H9 (cell line): ENCODE measurements around the gene MED28. TPM values are rescaled to one million over a fixed set of nuclear protein-coding genes. Genes with fewer than 3 reads are reported as not detected.

Source experiments
- DNase-seq: peaks from one replicate; pipeline ENCODE4 v3.0.0-alpha.2; 2017
- H2AFZ ChIP-seq: one replicate; pipeline ENCODE4 v1.6.1; 2013; ENCODE audit warnings: mild to moderate bottlenecking, low read length, control low read depth, moderate library complexity
- H2AK5ac ChIP-seq: 2 replicates; pipeline ENCODE4 v1.6.1; 2013; ENCODE audit warnings: low read length, control low read depth, mixed read lengths; ENCODE audit not compliant: insufficient read length
- H2BK120ac ChIP-seq: one replicate; pipeline ENCODE4 v1.6.1; 2013; ENCODE audit warnings: low read depth, mild to moderate bottlenecking, low read length, control low read depth, inconsistent platforms; ENCODE audit not compliant: poor library complexity, severe bottlenecking
- H2BK12ac ChIP-seq: 2 replicates; pipeline ENCODE4 v1.6.1; 2013; ENCODE audit warnings: low read length, control low read depth, mixed read lengths, low read depth; ENCODE audit not compliant: insufficient read length
- H2BK15ac ChIP-seq: 2 replicates; pipeline ENCODE4 v1.6.1; 2013; ENCODE audit warnings: low read depth, low read length, control low read depth
- H2BK20ac ChIP-seq: one replicate; pipeline ENCODE4 v1.6.1; 2013; ENCODE audit warnings: low read depth, mild to moderate bottlenecking, low read length, control low read depth, inconsistent platforms; ENCODE audit not compliant: poor library complexity, severe bottlenecking
- H2BK5ac ChIP-seq: 2 replicates; pipeline ENCODE4 v1.6.1; 2013; ENCODE audit warnings: low read length, control low read depth, mixed read lengths; ENCODE audit not compliant: insufficient read length
- H3K14ac ChIP-seq: 2 replicates; pipeline ENCODE4 v1.6.1; 2013; ENCODE audit warnings: low read length, control low read depth; ENCODE audit not compliant: insufficient read depth
- H3K18ac ChIP-seq: 2 replicates; pipeline ENCODE4 v1.6.1; 2013; ENCODE audit warnings: low read depth, mild to moderate bottlenecking, mixed read lengths, low read length, control low read depth; ENCODE audit not compliant: insufficient read length
- H3K23ac ChIP-seq: 2 replicates; pipeline ENCODE4 v1.6.1; 2013; ENCODE audit warnings: low read length, control low read depth, mixed read lengths, low read depth; ENCODE audit not compliant: insufficient read length
- H3K23me2 ChIP-seq: 2 replicates; pipeline ENCODE4 v1.6.1; 2013; ENCODE audit warnings: low read depth, mild to moderate bottlenecking, mixed read lengths, low read length, control low read depth; ENCODE audit not compliant: insufficient read length, poor library complexity, severe bottlenecking
- H3K27ac ChIP-seq: 2 replicates; pipeline ENCODE4 v1.5.1; 2013; ENCODE audit warnings: low read length, control low read depth, mixed read lengths, low read depth; ENCODE audit not compliant: insufficient read length
- H3K27me3 ChIP-seq: 2 replicates; pipeline ENCODE4 v1.6.1; 2013; ENCODE audit warnings: low read length, control low read depth, inconsistent platforms; ENCODE audit not compliant: insufficient read depth
- H3K4ac ChIP-seq: 2 replicates; pipeline ENCODE4 v1.6.1; 2013; ENCODE audit warnings: low read depth, mild to moderate bottlenecking, control low read depth, inconsistent platforms, low read length, moderate library complexity
- H3K4me1 ChIP-seq: 2 replicates; pipeline ENCODE4 v1.6.1; 2013; ENCODE audit warnings: low read length, control low read depth, inconsistent platforms; ENCODE audit not compliant: insufficient read depth
- H3K4me2 ChIP-seq: 2 replicates; pipeline ENCODE4 v1.6.1; 2013; ENCODE audit warnings: low read length, control low read depth, mixed read lengths; ENCODE audit not compliant: insufficient read length, insufficient read depth
- H3K56ac ChIP-seq: 2 replicates; pipeline ENCODE4 v1.6.1; 2013; ENCODE audit warnings: low read depth, mild to moderate bottlenecking, mixed read lengths, low read length, control low read depth; ENCODE audit not compliant: insufficient read length
- H3K79me1 ChIP-seq: 2 replicates; pipeline ENCODE4 v1.6.1; 2013; ENCODE audit warnings: low read depth, mild to moderate bottlenecking, moderate library complexity, low read length, control low read depth, inconsistent platforms; ENCODE audit not compliant: insufficient read depth, poor library complexity, severe bottlenecking
- H3K79me2 ChIP-seq: 2 replicates; pipeline ENCODE4 v1.6.1; 2013; ENCODE audit warnings: low read length, control low read depth, inconsistent platforms; ENCODE audit not compliant: insufficient read depth
- H3K9ac ChIP-seq: 2 replicates; pipeline ENCODE4 v1.6.1; 2013; ENCODE audit warnings: low read length, control low read depth, mixed read lengths; ENCODE audit not compliant: insufficient read length; ENCODE audit errors: extremely low read depth
- H3K9me3 ChIP-seq: one replicate; pipeline ENCODE4 v1.6.1; 2013; ENCODE audit warnings: low read depth, low read length, inconsistent platforms; ENCODE audit not compliant: control insufficient read depth
- H3T11ph ChIP-seq: one replicate; pipeline ENCODE4 v1.6.1; 2013; ENCODE audit warnings: mild to moderate bottlenecking, low read length, control low read depth, inconsistent platforms
- H4K20me1 ChIP-seq: one replicate; pipeline ENCODE4 v1.6.1; 2013; ENCODE audit not compliant: control insufficient read depth, insufficient read length, insufficient read depth
- H4K5ac ChIP-seq: 2 replicates; pipeline ENCODE4 v1.6.1; 2013; ENCODE audit warnings: low read depth, mild to moderate bottlenecking, mixed read lengths, low read length, control low read depth; ENCODE audit not compliant: insufficient read length
- H4K8ac ChIP-seq: replicated peaks from 2 replicates; pipeline ENCODE4 v1.6.1; 2013; ENCODE audit warnings: low read length, control low read depth, mixed read lengths, low read depth; ENCODE audit not compliant: insufficient read length
- H4K91ac ChIP-seq: 2 replicates; pipeline ENCODE4 v1.6.1; 2013; ENCODE audit warnings: low read depth, mild to moderate bottlenecking, moderate library complexity, mixed read lengths, low read length, control low read depth; ENCODE audit not compliant: insufficient read length
- H3K27ac Mint-ChIP-seq, 3 experiments: 2 replicates in 2 of 3; 3 replicates in 1 of 3; pipeline ENCODE4 v1.8.0; 2020 to 2021; ENCODE audit warnings: mixed read lengths in 3 of 3, mild to moderate bottlenecking in 1 of 3, moderate library complexity in 1 of 3
- H3K27me3 Mint-ChIP-seq: 2 replicates; pipeline ENCODE4 v1.8.0; 2021; ENCODE audit warnings: low read depth, mild to moderate bottlenecking, moderate library complexity, mixed read lengths
- H3K36me3 Mint-ChIP-seq, 3 experiments: 2 replicates in 2 of 3; 3 replicates in 1 of 3; pipeline ENCODE4 v1.8.0; 2020 to 2021; ENCODE audit warnings: low read depth in 3 of 3, mixed read lengths in 3 of 3; ENCODE audit not compliant: insufficient read depth in 1 of 3
- H3K4me1 Mint-ChIP-seq, 2 experiments: 2 replicates each; pipeline ENCODE4 v1.8.0; 2020; ENCODE audit warnings: mixed read lengths in 2 of 2
- H3K4me3 Mint-ChIP-seq, 2 experiments: 2 replicates in 1 of 2; 3 replicates in 1 of 2; pipeline ENCODE4 v1.8.0; 2020 to 2021; ENCODE audit warnings: mild to moderate bottlenecking in 2 of 2, mixed read lengths in 2 of 2, moderate library complexity in 1 of 2
- H3K9me3 Mint-ChIP-seq, 2 experiments: 2 replicates in 1 of 2; 3 replicates in 1 of 2; pipeline ENCODE4 v1.8.0; 2020; ENCODE audit warnings: mild to moderate bottlenecking in 2 of 2, mixed read lengths in 2 of 2, moderate library complexity in 1 of 2
- WGBS: extraction: QIAGEN DNeasy Blood & Tissue Kit; methylation state at CpG from one replicate; pipeline ENCODE4 v1.1.7; 2013; ENCODE audit warnings: missing lambda C conversion rate, low lambda C conversion rate, mixed read lengths; ENCODE audit not compliant: insufficient read length; ENCODE audit errors: extremely low coverage; 5-methylcytosine and 5-hydroxymethylcytosine counted together
- total RNA-seq: library from RNA; stranded (reverse); gene quantifications from 2 replicates; pipeline ENCODE4 v1.2.1, GENCODE V29; 2021
- TF ChIP-seq, protein P1 (sequence below): fragments of 200-600 bp; sonication (generic); conservative IDR thresholded peaks from 3 replicates; pipeline ENCODE4 v1.8.0; 2021; ENCODE audit warnings: antibody characterized with exemption, mild to moderate bottlenecking

MED28 gene
- total RNA-seq, 1 experiment from 2014 or later, result 90.4 TPM

DNA sequence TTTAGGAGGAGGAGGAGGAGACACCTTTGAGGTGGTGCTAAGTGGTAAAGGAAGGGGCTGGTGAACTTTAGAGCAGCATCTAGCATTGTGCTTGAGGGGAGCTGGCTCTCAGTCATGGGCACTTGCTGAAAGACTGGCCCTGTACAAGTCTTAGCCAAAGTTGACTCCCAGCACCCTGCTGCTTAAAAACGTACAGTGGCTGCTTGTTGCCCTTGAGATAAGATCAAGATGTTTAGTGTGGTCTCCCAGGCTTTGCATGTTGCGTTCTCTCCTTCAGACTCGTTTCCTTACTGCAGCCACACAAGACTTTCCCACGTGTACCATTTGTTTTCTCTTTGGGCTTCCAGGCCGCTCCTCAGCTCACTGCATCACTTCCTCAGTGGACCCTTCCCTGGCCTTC is 1.8 kb downstream of the MED28 start:
- H2BK20ac ChIP-seq, result no peak overlapping the region
- H3T11ph ChIP-seq, result no peak overlapping the region
- no peak overlapping the region for H3K56ac ChIP-seq
- peaks cover 12% of the 10 kb centered on the region for H3K79me1 ChIP-seq
- Mint-ChIP-seq H3K4me3 (peak overlapping the region; percentile 41 to 69), H3K36me3 (peaks cover 17 to 44% (median 35%) of the 10 kb centered on the region in 3 experiments; a peak in 6 of 7 replicates), H3K27me3 (no peaks in the 10 kb centered on the region), H3K9me3 (no peaks in the 10 kb centered on the region), H3K4me1 (peaks cover 11 to 25% of the 10 kb centered on the region in 2 experiments), H3K27ac (peak overlapping the region in 1 of 3 experiments; percentile 41; a peak in 2 of 7 replicates)
- H3K4me1 ChIP-seq, result no peaks in the 10 kb centered on the region
- H2AFZ ChIP-seq, result no peak overlapping the region
- H3K4me2 ChIP-seq, result peak overlapping the region; percentile 15
- H2BK12ac ChIP-seq, result no peak overlapping the region
- WGBS, result no CpG with 5 or more reads among the region's 5 CpGs
- H2BK120ac ChIP-seq, result no peak overlapping the region
- no peak overlapping the region for H4K5ac ChIP-seq
- H3K27me3 ChIP-seq, result no peaks in the 10 kb centered on the region
- no peak overlapping the region for H3K27ac ChIP-seq
- no peak overlapping the region for H3K9ac ChIP-seq
- TF ChIP-seq, protein P1, sequence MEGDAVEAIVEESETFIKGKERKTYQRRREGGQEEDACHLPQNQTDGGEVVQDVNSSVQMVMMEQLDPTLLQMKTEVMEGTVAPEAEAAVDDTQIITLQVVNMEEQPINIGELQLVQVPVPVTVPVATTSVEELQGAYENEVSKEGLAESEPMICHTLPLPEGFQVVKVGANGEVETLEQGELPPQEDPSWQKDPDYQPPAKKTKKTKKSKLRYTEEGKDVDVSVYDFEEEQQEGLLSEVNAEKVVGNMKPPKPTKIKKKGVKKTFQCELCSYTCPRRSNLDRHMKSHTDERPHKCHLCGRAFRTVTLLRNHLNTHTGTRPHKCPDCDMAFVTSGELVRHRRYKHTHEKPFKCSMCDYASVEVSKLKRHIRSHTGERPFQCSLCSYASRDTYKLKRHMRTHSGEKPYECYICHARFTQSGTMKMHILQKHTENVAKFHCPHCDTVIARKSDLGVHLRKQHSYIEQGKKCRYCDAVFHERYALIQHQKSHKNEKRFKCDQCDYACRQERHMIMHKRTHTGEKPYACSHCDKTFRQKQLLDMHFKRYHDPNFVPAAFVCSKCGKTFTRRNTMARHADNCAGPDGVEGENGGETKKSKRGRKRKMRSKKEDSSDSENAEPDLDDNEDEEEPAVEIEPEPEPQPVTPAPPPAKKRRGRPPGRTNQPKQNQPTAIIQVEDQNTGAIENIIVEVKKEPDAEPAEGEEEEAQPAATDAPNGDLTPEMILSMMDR, result no peak
- H2AK5ac ChIP-seq, result no peak overlapping the region
- DNase-seq, result no peak
- H3K79me2 ChIP-seq, result peaks cover 30% of the 10 kb centered on the region
- no peak overlapping the region for H4K8ac ChIP-seq
- H2BK5ac ChIP-seq, result no peak overlapping the region
- H3K14ac ChIP-seq, result no peak overlapping the region
- H2BK15ac ChIP-seq, result no peak overlapping the region
- no peak overlapping the region for H3K23ac ChIP-seq
- H4K91ac ChIP-seq, result no peak overlapping the region
- H3K23me2 ChIP-seq, result peaks cover 7% of the 10 kb centered on the region
- H3K18ac ChIP-seq, result no peak overlapping the region
- H3K4ac ChIP-seq, result no peak overlapping the region
- H4K20me1 ChIP-seq, result no peaks in the 10 kb centered on the region
- no peaks in the 10 kb centered on the region for H3K9me3 ChIP-seq
